NCI-H128 (cell line): ENCODE measurements around the gene EPM2A.

Experiments used
- DNase-seq: peaks from one replicate; lab custom pipeline; 2025; ENCODE audit not compliant: unreplicated experiment; lab: John Stamatoyannopoulos, UW

Gene EPM2A

DNA sequence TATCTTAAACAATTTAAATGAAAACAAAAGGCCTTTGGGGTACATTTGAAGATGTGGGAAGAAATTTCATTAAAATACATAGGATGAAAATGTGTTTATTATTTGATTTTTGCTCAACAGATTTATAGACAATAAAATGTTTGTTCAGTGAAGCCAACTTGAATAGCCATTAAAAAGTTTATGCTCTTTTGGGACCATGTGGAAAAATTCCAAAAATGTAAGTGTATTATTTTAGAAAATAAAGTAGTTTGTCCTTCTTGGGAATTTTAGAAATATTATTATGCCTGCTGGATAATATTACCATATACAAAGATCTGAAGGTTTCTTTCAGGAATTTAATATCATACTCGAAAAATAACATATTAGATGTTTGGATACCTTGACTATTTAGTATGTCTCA is 131.3 kb downstream of the EPM2A start:
- no peak for DNase-seq

- no peak for DNase-seq
Observed at GRCh38 chr6:145603424-145603833, 131.9 kb downstream of the EPM2A start.

- no peak for DNase-seq
Observed at GRCh38 chr6:145602726-145603326, 132.5 kb downstream of the EPM2A start.

- DNase-seq: no peak
Observed at GRCh38 chr6:145601397-145601796, 133.9 kb downstream of the EPM2A start.

GRCh38 chr6:145600299-145600698 is 135.0 kb downstream of the EPM2A start:
- DNase-seq: no peak

DNA sequence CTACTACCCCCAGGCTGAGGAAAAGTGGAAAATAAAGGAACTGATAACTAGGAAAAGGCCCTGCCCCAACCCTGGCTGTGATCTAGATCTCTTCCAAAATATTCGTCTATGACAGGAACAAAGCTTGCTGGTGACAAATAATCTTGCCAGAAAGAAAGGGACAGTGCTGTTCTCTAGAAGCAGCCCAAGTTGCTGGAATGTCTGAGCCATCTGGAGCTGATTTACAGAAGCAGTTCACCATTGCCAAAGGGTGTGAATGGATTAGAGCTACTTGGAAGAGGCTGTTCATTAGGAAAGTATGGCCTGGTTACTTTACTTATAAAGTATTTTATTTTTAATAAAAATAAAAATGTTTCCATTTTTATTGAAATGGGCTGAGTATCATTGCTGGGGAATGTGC is 146.3 kb downstream of the EPM2A start:
- no peak for DNase-seq

DNA sequence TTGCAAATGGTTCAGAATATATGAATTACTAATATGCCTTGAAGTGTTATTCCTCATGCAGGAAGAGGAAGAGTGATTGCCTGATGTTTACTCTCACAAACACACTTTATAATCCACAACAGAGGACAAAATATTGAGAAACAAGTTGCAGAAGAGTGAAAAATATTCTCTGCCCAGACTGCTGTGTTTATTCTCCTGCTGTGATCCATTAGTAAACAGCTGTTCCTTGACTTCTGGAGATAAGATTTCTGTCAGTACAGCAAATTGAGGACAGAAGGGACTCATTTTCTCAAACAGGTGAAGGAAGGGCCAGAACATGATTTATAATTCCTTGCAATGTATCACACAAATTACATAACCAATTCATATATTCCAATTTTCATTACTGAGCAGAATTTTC is 148.0 kb downstream of the EPM2A start:
- DNase-seq: no peak

- DNase-seq: no peak
Observed at GRCh38 chr6:145583753-145584152, 151.6 kb downstream of the EPM2A start.
